ENCODE measurements around the gene OR5AU1.

OR5AU1 gene

DNA sequence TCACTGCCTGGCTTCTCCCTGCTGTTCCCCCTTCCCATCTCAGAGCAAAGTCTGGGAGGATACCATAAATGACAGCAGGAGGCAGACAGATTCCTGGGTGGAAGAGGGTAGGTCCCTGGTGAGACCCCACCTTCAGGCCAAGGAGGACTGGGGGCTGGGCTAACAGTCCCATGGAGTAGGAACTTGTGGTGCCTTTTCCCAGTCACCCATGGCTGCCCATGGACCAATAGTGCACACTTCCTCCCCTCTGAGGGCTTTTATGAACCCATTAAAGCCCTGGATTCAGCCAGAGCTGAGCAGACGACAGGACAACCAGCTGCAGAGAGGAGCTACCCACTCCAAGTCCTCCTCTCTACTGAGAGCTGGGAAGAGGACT lies 36.6 kb upstream of the OR5AU1 start:
- TF ChIP-seq CTCF (IDR thresholded peaks at IDR 0.05; ENCODE audit: insufficient read depth, low read depth, low read length, missing control alignments) = no peak
- no peak overlapping the region for H3K4me3 ChIP-seq (ENCODE audit: low read depth, low read length)
- no peak for DNase-seq (ENCODE audit: low read depth)

DNA sequence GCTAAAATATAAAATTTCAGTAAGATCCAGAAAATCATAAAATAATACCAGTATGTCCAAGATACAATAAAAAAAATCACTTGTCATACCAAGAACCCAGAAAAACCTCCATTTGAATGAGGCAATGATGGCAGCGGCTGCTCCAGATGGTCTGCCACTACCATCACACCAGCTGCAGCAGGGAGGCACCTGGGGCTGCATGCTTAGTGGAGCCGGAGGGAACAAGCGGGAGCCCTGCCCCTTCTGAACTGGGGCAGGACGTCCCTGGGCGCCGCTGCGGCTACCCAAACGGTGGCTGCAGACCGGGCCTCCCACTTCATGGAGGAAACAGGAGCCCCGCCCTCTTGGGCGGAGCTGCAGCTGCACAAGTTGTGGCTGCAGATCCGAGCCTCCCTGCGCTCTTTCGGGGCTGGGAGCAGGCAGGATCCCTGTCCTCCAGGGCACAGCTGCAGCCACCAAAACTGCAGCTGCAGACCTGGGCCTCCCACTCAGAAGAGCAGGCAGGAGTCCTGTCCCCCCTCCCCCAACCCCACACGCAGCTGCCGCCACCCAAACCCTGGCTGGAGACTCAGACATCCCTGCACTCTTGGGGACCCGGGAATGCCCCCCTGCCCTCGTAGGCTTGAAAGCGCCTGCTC lies 36.1 kb upstream of the OR5AU1 start:
- H3K4me3 ChIP-seq (ENCODE audit: low read depth, low read length) = peak overlapping the region; percentile 45
- DNase-seq (ENCODE audit: low read depth) = peak; percentile 82
- no peak for TF ChIP-seq CTCF (IDR thresholded peaks at IDR 0.05; ENCODE audit: insufficient read depth, low read depth, low read length, missing control alignments)

GRCh38 chr14:21191261-21191808 lies 35.5 kb upstream of the OR5AU1 start:
- no peak for TF ChIP-seq CTCF (IDR thresholded peaks at IDR 0.05; ENCODE audit: insufficient read depth, low read depth, low read length, missing control alignments)
- peak overlapping the region; percentile 45; the same call in 1 of the 2 replicates for H3K4me3 ChIP-seq (ENCODE audit: low read depth, low read length)
- DNase-seq (ENCODE audit: low read depth) = no peak

DNA sequence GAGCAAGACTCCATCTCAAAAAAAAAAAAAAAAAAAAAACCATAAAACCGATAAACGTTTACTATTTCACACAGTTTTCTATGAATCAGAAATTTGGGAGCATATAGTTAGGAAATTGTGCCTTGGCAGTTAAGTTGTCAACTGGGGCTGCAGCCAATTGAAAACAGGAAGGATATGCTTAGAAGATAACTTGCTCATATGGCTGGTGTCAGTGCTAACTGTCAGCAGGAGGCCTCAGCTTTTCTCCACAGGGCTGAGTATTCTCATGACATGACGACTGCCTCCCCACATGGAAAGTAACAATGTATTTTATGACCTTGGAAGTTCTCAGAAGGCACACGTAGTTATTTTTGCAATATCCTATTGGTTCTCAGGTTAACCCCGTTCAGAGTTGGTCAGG lies 29.6 kb upstream of the OR5AU1 start:
- DNase-seq (ENCODE audit: low read depth) = no peak
- no peak for TF ChIP-seq CTCF (IDR thresholded peaks at IDR 0.05; ENCODE audit: insufficient read depth, low read depth, low read length, missing control alignments)
- H3K4me3 ChIP-seq (ENCODE audit: low read depth, low read length) = no peak overlapping the region

- no peak for DNase-seq (ENCODE audit: low read depth)
- no peak overlapping the region for H3K4me3 ChIP-seq (ENCODE audit: low read depth, low read length)
- no peak for TF ChIP-seq CTCF (IDR thresholded peaks at IDR 0.05; ENCODE audit: insufficient read depth, low read depth, low read length, missing control alignments)
These were observed 28.4 kb upstream of the OR5AU1 start for GRCh38 chr14:21184254-21184653.

DNA sequence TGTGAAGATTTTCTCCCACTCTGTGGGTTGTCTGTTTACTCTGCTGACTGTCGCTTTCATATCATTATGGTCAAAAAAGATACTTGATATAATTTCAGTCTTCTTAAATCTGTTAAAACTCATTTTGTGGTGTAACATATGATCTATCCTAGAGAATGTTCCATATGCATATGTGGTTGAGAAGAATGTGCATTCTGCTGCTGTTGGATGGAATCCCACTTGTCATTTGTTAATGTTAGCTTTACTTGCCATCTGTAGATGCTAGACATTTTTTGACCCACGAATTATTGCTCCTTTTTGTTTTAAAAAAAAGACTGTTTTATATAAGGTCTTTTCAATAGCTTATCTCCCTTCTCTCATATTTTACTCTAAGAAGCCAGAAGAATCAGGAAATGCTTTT lies 26.3 kb upstream of the OR5AU1 start:
- no peak for TF ChIP-seq CTCF (IDR thresholded peaks at IDR 0.05; ENCODE audit: insufficient read depth, low read depth, low read length, missing control alignments)
- no peak for DNase-seq (ENCODE audit: low read depth)

DNA sequence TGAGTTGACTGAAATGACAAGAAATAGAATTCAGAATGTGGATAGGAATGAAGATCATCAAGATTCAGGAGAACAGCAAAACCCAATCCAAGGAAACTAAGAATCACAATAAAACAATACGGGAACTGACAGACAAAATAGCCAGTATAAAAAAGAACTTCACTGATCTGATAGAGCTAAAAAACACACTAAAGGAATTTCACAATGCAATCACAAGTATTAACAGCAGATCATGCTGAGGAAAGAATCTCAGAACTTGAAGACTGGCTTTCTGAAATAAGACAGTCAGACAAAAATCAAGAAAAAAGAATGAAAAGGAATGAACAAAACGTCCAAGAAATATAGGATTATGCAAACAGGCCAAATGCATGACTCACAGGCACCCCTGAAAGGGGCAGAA lies 15.3 kb upstream of the OR5AU1 start:
- TF ChIP-seq CTCF (IDR thresholded peaks at IDR 0.05; ENCODE audit: insufficient read depth, low read depth, low read length, missing control alignments) = no peak
- no peak for DNase-seq (ENCODE audit: low read depth)

More for the DNA sequence above, 26.3 kb upstream of the OR5AU1 start:
- H3K4me3 ChIP-seq (ENCODE audit: low read depth, low read length) = no peak overlapping the region

More for the DNA sequence above, 15.3 kb upstream of the OR5AU1 start:
- no peak overlapping the region for H3K4me3 ChIP-seq (ENCODE audit: low read depth, low read length)
